Measurements from ENCODE around the gene DIAPH2.

Gene DIAPH2

DNA sequence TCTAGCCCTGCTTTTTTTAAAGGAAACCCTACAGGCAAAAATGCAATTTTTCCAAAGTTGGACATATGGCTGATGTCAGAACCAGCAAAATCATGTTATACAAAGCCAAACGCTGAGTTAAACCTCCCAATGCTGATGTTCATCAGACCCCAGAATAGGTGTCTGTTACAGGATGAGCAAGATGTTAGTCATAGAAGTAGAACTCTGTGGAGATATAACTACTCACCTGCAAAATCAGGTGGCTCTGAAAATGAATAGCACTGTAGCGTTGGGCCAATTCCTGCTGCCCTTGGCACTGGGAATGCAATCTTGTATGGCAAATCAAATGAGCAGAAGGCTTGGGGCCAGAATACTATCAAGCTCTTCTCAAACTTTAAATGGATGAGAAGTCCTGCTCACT, 833.1 kb downstream of the DIAPH2 start:
- no peak for FAIRE-seq

DNA sequence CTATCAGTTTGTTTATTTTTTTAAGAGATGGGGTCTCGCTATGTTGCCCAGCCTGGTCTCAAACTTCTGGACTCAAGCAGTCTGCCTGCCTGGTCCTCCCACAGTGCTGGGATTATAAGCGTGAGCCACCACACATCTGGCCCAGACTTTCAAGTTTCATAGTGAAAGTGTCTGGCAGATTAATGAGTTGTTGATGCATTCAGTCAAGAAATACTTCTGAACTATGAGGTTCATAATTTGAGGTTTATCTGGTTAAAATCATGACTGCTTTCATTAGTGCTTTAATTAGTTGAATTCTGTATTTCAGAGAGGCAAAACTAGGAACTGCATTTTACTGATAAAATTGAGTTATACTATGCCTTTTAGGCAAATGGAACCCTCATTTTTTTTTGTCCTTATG, 837.7 kb downstream of the DIAPH2 start:
- no peak for FAIRE-seq

DNA sequence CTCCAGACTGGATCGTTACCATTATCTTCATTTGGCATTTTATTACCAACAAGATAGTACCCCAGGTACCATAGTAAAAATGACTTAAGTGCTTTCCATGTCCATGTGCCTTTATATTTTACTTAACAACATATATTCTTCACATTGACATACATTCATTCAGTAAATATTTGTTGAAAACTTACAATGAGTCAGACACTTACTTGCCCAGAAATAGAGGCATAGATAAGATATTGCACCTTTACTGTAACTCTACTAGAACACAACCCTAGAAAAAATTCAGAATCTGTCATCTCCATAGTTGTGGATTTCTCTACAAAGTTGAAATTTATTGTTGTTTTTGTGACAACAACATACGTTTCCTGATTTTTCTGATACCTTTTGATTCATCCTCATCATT, 839.7 kb downstream of the DIAPH2 start:
- FAIRE-seq = no peak

DNA sequence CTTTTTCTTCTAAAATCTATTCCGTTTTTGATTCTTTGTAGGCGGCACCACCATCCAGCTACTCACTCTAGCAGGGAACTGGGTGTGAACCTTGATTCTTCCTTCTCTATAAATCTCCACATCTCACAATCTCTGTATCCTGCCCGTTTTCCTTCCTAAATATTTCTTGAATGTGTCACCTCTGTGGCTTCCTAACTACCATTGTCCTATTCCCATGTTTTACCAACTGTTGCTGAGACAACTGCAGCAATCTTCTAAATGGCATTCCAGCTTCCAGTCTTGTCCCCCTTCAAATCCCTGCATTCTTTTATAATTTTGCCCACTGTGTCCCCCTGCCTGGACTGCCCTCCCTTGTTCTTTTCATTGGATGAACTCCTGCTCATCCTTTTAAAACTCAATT, 840.4 kb downstream of the DIAPH2 start:
- FAIRE-seq = no peak

DNA sequence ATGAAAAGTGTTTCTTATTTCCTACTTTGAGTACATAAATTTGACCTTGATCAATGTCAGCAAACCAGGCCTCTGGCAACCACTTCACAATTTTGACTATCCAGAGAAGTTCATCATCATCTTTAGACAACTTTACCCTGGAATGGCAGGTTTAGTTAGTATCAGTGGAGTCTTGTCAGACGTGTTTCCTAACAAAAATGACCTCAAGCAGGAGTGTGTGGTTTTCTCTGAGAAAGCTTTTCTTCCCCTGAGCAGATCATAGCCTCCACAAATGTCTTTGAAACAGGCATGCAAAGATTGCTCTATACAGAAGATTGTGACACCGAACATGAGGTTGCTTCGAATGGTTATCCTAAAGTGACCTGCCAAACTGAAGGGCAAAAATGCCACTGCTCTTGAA, 841.3 kb downstream of the DIAPH2 start:
- no peak for FAIRE-seq

DNA sequence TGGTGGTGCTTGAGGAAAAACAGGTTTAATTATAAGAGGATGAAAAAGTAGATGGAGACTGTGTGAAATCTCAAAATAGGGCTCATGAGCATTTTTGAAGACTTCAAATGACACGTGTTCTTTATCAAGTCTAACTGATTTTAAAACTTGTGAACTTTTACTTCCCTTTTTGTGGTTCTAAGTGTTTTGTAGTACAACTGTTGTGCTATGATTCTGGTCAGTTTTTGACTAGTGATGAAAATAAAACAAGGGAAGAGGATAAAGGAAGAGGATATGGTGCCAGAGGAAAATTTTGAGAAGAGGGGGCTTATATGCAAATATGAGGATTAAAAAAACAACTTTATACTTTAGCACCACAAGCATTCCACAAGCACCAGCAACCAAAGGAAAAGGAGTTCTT, 843.1 kb downstream of the DIAPH2 start:
- FAIRE-seq = no peak

DNA sequence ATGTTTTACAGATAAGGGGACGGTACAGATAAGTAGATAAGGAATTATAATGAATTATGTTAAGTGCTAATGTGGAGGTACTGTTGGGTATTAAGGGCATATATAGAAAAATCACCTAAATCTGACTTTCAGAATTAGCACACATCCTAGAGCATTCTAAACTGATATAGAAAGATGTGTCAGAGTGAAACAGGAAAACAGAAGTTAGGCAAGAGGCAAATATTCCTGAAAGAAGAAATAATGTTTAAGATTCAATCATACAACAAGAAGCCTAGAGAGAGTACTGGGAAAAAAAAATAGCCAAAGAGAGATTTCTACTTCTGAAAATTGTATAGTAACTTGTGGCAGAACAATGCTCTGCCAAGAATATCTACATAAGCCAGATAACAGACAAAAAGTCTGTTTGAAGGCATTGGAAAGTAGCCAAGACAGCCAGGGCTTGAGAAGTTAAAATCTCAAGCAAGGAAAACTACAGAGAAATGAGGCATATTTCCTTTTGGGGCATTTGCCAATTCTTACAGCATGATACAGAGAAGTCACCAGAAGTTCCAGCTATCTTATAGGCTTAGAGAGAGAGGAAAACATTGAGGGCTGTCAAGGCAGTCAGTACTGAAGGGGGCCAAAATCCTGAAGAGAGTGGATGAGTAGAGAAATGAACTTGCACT, 845.0 kb downstream of the DIAPH2 start:
- FAIRE-seq = no peak

DNA sequence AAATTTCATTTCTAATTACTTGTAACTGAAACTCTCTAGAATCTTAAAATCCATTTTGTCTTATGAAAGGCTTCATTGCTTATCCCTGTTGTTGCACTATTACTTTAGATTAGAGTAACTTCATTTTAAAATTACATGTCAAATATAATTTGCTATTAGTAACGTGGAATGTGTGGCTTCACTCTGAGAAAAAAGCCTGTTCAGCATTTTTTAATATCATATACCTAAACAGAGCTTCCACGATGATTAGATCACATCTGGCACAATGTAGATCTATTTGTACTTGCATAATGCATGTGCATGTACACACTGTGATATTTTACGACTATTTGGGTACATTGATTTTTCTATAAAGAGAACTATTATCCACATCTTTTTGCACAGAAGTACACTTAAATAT, 847.2 kb downstream of the DIAPH2 start:
- peak; percentile 6 for FAIRE-seq

DNA sequence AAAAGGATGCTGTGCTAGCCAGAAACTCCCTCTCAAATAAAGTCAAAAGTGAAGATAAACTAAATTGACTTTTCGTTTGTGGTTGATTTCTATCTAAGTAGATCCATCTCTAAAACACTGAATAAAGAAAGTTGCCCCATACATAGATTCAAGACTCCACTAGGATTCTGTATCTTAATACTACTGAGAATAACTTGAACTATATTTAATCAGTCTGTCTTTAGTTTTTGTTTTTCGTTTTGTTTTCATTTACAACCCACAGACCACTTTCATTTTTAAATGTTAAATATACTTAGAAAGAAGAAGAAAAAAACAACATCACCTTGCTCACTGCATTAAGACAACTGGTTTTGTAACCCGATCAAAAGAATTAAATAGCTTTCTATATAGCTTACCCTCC, 854.1 kb downstream of the DIAPH2 start:
- no peak for FAIRE-seq

DNA sequence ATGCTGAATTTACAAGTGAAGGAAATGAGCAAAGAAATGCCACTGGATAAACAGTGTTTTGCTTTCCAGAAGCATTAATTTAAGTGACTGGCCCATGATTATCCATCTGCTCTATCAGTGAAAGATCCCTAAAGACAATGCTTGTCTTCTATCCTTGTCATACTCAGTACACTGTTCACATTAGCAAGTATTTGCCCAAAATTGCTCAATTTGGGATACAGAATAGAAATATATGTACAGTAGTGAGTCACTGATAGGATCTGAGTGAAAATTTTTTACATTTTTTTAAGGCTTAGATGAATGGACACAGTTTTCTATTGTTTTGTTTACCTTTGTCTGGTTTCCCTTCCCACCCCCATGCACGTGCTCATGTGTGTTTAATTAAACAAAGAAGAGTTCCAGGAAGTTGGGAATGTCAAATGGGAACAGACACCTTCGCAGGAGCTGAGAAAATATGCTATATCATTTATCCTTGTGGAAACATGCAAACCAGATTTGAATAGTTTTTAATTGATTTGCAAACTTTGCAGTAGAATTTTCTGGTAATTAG, 855.4 kb downstream of the DIAPH2 start:
- FAIRE-seq = no peak

DNA sequence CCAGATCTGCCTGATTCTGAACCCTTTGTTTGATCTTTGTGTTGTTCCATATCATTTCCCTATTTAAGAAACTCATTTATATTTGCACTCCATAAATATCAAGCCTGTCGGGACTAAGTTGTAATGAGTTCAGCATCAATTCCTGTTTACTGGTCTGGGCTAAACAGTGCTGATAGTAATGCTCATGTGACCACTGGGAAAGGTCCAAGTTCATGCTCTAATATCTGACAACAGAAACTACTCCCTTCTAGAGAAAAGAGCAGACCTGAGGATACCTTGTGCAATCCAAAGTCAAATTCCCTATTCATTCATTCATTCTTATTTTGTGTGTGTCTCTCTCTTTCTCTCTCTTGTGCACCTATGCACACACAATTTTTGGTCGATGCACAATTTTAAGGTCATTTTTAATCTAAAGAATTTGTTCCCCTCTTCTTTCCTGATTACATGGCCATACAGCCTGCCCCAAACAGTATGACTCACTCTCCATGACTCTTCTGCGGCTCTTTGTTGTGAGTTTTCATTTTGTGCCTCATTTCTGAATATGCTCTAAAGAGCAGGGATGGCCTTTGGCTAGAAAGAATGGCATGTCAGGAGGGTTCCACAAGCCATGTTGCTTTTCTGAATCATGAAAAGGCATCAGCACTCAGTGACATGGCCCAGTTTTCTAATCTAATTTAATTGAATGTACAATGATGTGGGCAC, 863.4 kb downstream of the DIAPH2 start:
- FAIRE-seq = no peak

DNA sequence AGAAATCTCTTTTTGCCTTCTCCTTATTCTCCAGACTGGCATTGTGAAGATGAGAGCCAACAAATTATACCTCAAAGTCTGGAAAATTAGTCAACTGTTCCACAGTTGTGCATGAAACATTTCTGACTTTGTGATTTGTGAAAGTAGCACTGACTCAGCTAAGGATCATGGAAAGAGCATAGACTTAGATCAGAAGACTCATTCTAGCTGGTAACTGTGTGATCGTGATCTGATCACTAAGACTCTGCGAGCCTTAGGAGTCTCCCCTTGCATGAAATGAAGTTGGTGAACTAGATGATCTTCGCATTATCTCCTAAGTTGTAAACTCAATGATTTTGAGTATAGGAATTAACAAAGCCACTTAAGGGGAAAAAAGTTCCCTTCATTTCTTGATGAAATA, 867.2 kb downstream of the DIAPH2 start:
- FAIRE-seq = no peak

DNA sequence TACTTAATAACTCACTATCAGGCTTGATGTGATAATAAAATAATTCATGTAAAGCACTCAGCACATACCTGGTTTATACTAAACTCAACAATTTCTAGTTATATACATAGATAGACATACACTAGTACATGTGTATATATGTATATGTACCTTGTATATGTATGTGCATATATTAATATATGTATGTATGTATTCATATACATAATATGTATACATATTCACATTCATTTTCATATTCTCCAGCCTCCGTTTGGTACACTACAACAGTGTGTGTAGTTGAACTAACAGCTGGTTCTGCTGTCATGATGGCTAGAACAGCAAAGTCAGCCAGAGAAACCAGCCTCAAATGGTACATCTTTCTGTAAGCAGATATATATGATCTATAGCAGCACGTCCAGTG, 869.2 kb downstream of the DIAPH2 start:
- no peak for FAIRE-seq

DNA sequence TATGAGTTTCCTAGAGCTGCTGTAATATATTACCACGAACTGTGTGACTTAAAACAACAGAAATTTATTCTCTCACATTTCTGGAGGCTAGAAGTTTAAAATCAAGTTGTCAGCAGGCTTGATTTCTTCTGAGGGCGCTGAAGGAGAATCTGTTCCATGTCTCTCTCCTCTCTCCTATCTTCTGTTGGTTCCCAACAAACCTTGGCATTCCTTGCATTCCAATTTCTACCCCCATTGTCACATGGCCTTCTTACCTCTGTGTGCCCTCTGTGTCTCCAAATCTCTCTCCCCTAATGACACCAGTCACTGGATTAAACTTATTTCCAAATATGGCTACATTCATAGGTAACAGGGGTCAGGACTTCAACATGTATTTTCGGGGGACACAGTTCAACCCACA, 871.7 kb downstream of the DIAPH2 start:
- no peak for FAIRE-seq

DNA sequence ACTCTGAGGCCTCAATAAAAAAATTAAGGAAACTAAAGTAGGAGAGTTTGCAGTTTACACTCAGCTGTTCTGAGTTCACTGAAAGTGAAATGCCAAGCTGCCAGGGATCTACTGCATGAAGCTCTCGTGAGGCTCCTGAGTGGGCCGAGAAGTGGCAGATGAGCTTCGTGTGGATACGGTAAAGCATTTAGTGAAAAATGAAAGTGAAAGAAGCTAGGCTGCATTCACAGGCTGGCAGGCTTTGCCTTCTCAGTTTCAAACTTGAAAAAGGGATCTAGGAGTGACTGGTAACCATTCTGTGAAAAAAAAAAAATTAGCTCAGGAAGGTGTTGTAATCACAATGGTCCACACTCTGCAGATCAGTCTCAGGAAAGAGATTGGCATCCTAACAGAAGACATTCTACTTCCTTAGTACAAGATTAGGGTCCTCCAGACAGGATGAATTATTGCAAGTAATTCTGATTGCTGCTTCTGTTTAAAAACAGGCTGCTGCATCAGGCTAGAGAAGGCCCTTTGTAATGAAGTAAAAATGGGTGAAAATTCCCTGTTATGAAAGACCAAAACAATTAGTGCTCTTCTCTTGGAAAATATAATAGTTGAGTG, 879.0 kb downstream of the DIAPH2 start:
- no peak for FAIRE-seq

DNA sequence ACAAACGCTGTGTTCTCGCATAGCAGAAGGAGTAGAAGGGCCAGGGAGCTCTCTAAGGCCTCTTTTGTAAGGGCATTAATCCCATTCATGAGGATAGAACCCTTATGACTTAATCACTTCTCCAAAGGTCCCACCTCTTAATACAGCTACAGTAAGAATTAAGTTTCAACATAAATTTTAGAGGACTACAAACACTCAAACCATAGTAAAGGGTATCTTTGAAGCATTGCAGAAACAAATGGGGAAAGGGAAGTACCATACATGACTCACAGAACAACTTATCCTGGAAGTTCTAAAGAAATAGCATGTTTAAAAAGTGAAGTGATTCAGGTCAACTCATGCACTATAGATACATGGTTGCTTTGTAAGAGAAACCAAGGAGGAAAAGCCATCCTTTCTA, 879.9 kb downstream of the DIAPH2 start:
- FAIRE-seq = no peak

DNA sequence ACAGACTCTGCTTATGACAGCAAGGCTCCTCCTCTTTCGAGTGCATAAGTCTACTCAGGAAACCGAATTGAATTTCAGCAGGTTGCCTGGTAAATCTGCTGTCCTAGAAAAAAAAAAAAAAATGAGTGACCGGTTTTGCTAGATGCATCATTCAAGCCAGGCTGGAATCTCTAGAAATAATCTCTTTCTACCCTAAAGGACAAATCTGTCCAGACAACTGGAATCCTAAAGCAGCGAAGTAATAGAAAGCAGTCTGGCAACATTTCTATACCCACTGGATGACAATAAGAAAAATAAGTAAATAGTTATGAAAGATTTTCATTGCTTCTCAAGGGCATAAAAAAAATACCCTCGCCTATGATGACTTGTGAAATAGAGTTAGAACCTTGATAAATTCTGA, 902.5 kb downstream of the DIAPH2 start:
- FAIRE-seq = no peak

DNA sequence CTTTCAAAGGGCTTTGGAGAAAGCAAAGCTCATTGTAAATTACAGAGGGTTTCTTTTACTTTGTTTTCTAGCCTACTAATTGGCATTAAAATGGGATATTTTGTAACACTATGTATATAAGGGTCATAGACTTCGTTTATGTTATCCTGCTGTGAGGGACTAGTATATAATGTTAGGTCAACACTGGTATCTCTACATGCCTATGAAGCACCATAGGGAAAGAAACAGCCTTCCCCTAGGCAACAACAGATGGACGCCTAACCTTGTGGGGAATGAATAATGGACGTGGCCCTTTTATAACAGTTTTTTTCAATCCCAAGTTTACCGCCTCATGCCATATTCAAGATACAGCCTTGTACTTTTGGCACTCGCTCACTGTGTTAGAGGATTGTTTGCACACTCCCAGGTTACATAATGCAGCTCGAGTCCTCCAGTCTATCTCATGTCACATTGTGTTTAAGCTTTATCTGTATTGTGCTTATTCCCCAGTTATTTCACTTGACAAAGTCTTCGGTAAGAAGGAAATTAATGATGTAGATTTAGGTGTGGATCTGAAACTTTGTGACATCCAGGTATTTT, 910.1 kb downstream of the DIAPH2 start:
- no peak for FAIRE-seq

DNA sequence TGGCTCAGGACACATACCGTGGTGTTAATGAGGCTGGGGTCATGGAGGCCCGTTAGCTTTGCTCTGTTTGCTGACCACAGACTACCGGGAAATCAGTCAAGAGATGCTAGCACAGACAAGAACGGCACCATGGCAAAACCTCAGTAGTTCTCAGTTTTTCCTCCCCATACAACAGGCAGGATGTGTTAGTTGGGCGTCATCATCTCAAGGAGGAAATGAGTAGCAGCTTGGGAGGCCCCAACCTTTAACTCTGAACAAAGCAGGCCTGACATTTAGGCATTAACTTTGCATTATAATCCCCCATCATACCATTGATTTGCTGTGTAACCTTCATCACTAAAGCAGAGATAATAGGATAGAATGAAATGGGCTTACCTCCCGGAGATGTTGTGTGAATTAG, 913.3 kb downstream of the DIAPH2 start:
- no peak for FAIRE-seq

DNA sequence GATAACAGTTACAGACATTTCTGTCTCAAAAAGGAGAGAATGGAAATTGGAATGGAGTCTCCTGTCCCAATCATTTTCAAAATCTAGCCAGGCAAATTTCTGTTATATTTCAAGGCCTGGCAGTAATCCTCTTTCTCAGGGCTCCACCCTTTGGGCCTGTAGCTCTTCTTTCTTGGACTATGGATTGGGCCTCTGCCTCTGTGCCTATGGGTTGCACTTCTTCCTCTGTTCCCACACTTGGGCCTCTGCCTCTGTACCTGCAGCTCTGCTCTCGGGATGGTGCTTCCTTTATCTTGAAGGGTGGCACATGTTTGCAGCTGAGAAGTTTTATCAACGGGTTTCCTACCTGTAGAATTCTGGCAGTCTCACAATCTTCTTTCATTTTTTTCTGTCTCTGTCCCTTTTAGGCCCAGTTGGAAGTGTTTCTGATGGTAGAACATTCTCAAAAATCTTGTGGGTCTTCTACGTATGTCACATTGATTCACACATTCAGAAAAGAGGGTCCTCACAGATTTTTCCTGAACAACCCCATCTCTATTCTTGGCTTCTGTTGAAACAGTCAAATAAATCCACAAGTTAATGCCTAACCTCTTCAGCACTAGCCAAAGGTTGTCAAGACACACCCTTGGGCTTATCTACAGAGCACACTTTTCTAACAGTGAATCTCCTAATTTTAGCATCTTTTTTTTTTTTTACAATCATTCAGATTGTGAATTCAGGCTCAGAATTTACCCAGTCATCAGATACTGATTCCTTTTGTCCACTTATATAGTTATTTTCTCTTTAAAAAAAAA, 918.0 kb downstream of the DIAPH2 start:
- FAIRE-seq = no peak

DNA sequence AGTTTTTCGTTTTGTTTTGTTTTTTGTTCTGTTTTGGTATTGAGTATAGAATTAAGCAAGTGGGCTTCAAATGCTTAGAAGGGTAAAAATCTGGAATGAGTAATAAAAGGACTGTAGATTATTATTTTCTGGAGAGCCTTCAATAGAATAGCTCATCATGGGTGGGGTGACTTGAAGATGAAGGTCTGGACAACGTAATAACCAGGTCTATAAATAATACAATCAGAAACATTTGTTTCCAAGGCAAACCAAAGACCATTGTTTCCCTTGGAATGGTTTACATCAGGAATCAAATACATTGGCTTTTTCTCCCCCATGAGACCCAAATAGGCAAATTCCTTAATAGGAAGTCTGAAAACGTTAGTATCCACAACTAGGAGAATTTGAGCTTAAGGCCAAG, 920.6 kb downstream of the DIAPH2 start:
- FAIRE-seq = no peak

DNA sequence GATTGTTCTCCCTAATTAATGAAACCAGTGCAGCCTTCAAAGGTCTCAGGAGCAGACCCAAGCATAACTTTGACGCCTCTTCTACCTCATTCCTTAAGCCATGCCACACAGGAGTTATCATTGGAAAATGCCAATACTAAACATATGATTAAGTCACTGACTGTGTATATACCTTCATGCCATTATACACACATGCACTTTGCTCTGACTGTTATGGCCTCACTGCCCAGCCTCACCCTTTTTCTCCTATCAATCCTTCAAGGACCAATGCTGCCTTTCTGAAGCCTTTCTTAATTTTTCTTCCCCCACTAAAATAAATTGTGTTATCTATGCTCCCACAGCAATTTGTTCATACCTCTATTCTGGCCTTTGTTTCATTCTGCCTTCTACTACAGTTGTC, 924.7 kb downstream of the DIAPH2 start:
- no peak for FAIRE-seq

DNA sequence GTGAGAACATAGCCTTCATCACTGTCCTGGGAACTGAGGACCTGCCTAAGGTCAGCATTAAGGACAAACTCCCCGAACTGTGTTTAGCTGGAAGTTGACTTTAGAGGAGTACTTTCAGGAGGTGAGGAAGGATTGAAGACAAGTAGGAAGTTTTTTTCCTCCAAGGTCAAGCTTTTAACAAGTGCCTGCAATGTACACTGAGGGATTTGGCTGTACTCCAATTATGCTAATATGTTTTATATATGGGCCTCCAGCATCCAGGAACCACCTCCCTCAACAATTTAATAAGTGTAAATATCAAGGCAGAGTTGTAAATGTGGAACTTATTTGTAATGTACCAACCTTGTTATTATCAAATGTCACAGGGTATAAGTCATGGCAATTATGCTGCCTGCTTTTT, 925.3 kb downstream of the DIAPH2 start:
- FAIRE-seq = no peak

Measured in G401.6 (cell line).